PC-9 (cell line): ENCODE measurements around the gene GPR26.

Experiments used
- CTCF ChIP-seq: fragments of 200-600 bp; sonication (generic); conservative IDR thresholded peaks from 2 replicates; pipeline ENCODE4 v1.6.1; 2017; ENCODE audit warnings: mixed run types, antibody characterized with exemption, mild to moderate bottlenecking, moderate library complexity
- EZH2 ChIP-seq: fragments of 200-600 bp; sonication (generic); IDR thresholded peaks from 2 replicates; pipeline ENCODE4 v1.8.0; 2017; ENCODE audit warnings: antibody characterized with exemption, low read depth

- TF ChIP-seq CTCF, result no peak
- no peak for TF ChIP-seq EZH2
These were observed 20.5 kb upstream of the GPR26 start for GRCh38 chr10:123645615-123646014.
